Choroid plexus epithelial cell (primary cell): Measurements from ENCODE around the gene SLC25A45.

Experiments
- DNase-seq: peaks from one replicate; pipeline ENCODE4 v3.0.0-alpha.2; 2010; ENCODE audit warnings: low read depth
- H3K4me3 ChIP-seq: 2 replicates; pipeline ENCODE4 v1.5.1; 2011; ENCODE audit warnings: low read depth, mild to moderate bottlenecking, control low read depth, low read length, moderate library complexity
- TF ChIP-seq, protein P1 (sequence below): conservative IDR thresholded peaks from 2 replicates; pipeline ENCODE4 v1.5.1; 2011; ENCODE audit warnings: low read depth, mild to moderate bottlenecking, control low read depth, inconsistent platforms, low read length, moderate library complexity

Gene SLC25A45

DNA sequence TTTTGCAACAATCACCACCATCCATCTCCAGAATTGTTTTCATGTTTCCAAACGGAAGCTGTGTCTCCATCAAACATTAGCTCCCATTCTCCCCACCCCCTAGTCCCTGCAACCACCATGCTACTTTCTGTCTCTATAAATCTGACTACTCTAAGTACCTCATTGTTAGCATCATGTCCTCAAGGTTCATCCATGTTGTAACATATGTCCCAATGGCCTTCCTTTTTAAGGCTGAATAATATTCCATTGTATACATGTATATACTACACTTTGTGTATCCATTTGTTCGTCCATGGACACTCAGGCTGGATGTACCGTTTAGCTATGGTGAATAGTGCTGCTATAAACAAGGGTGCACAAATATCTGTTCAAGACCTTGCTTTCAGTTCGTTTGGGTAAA is 57.0 kb downstream of the SLC25A45 start:
- no peak overlapping the region for H3K4me3 ChIP-seq
- TF ChIP-seq, protein P1, sequence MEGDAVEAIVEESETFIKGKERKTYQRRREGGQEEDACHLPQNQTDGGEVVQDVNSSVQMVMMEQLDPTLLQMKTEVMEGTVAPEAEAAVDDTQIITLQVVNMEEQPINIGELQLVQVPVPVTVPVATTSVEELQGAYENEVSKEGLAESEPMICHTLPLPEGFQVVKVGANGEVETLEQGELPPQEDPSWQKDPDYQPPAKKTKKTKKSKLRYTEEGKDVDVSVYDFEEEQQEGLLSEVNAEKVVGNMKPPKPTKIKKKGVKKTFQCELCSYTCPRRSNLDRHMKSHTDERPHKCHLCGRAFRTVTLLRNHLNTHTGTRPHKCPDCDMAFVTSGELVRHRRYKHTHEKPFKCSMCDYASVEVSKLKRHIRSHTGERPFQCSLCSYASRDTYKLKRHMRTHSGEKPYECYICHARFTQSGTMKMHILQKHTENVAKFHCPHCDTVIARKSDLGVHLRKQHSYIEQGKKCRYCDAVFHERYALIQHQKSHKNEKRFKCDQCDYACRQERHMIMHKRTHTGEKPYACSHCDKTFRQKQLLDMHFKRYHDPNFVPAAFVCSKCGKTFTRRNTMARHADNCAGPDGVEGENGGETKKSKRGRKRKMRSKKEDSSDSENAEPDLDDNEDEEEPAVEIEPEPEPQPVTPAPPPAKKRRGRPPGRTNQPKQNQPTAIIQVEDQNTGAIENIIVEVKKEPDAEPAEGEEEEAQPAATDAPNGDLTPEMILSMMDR: no peak
- no peak for DNase-seq
